ENCODE results near the gene SMIM22.

SMIM22 gene

GRCh38 chr16:4828567-4829321 lies 33.6 kb downstream of the SMIM22 start:
- no peak for DNase-seq

DNA sequence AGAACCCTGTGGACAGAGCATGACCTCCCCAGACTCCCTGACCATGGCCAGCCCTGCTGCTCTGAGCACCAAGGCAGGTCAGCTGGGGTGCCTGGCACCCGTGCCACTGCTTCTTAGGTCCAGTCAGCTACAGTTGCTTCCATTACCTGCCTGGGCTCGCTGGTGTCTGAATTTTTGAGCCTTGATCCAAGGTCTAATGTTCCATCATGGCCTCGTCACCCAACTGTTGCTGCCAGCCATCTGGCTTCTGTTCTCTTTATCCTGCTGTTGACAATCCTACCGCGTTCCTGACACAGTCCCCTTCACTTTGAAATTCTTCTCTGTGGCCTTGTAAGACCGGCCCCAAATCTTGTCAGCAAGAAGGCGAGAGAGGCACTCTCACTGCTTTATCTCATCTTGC lies 35.2 kb downstream of the SMIM22 start:
- DNase-seq = no peak

DNA sequence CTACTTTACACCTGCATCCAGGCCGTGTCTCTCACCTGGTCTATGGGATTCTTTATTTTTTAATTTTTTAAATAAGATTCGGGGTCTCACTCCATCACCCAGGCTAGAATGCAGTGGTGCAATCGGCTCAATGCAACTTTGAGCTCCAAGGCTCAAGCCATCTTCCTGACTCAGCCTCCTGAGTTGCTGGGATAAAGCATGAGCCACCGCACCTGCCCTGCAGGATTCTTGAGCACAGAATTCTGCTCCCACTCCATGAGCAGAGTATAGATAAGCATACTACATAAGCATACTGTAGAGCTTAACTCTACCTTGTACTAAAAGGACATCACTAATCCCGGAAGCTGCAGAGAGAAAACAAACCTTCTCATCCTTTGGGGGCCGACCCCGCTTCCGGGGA lies 36.4 kb downstream of the SMIM22 start:
- DNase-seq = no peak

DNA sequence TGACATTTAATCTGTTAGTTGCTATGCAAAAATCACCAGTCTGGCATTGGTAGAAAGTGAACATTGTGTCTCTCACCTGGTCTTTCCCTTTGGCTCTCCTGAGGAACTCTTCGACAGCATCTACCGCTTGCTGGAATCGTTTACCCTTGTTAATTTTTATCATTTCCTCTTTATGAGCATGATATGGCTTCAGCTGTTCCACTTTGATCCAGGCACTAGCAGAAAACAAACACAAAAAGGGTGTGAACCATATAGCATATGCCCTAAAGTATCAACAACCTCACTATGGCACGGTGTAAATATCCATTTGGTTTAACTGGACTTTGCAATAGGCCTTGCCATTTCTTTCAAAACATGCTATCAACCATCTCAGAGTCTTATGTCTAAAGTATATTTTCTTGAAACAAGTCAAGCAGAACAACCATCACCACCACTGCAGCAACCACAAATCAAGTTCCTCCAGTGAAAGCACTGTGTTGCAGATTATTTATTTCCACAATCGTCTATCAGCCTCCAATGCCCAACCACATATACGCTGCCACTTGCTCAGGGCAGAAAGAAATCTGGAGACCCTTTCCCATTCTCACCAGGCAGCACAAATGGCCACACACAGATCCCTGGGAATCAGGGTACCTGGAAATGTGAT lies 37.7 kb downstream of the SMIM22 start:
- no peak for DNase-seq

GRCh38 chr16:4833584-4833983 lies 38.4 kb downstream of the SMIM22 start:
- DNase-seq = no peak

- no peak for DNase-seq
These were observed 41.6 kb downstream of the SMIM22 start for GRCh38 chr16:4836727-4837126.

DNA sequence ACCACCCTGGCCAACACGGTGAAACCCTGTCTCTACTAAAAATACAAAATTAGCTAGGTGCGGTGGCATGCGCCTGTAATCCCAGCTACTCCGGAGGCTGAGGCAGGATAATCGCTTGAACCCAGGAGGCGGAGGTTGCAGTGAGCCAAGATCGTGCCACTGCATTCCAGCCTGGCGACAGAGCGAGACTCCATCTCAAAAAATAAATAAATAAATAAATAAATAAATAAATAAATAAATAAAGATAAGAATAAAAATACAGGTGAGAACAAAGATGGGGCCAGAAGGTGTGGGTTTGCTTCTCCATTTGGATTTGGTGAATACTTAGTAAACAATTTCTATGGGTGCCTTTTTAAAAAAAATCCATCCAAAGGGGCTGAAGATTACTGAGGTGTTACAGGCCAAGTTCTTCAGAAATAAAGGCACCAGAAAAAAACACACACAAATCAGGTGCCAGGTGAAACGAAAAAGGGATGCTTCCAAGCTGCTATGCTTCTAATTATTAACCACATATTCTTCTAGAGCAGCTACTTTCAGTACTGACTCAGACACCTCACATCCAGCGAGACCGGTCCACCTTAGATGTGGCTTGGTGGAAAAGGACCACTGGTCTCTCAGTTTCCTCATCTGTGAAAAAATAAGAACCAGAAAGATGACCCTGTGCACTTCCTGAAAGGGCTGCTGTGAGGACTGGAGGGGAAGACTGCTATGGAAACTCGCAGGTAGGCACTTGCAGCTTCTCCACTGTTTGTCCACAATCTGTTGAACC lies 42.7 kb downstream of the SMIM22 start:
- no peak for DNase-seq

- DNase-seq = no peak
These were observed 44.8 kb downstream of the SMIM22 start for GRCh38 chr16:4839942-4840341.

GRCh38 chr16:4840984-4841383 lies 45.8 kb downstream of the SMIM22 start:
- no peak for DNase-seq

All from NCI-H2029 treated with DMSO at 0.1 percent for 48 hours (cell line).